ENCODE data around the gene ESYT3. TPM values are rescaled to one million over a fixed set of nuclear protein-coding genes. Genes with fewer than 3 reads are reported as not detected.

ESYT3 gene
- total and polyA plus RNA-seq, 2 of the 8 experiments (the other 6 are each of a cell fraction or from before 2014, with no cell fraction given): 4.4 to 7.3 TPM

DNA sequence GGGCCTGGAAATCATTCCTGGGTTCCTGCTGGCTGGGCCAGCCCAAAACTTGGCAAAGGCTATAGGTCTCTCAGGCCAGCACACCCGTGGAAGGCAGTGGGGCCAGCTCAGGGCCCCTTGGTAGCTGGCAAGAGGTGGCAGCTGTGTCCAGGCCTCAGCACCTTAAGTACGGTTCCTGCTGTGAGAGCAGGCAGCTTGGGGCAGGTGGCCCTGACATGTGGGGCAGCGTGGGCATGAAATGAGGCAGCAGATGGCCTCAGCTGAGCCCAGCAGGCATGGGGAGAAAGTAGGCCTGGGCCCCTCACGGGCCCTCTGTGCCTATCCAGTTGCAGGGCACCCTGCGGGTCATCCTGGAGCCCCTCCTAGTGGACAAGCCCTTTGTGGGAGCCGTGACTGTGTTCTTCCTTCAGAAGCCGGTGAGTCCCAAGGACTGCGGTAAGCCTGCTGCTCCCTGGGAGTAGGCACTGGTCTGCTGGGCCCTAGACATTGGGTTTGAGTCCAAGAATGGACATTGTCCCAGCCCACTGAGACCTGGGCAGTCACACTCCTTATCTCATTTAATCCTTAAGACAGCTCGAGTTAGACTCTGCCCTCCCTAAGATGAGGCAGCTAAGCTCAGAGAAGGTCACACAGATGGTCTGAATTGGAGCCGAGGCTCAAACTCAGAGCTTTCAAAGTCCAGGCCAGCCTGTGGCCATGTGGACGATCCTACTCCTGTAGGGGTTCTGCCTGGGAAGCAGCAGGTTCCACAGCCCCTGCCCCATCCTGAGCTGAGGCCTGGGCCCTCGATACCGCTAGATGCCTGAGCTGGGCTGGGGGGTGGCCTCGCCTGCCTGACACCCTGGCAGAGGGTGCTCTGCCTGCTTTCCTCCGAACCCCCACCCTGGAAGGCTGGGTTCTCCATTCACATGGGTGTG is 25.5 kb downstream of the ESYT3 start:
- H3K4me2 ChIP-seq (ENCODE audit: insufficient read depth in 1 of 2, low read depth in 2 of 2, low read length in 2 of 2): no peak overlapping the region
- no peaks in the 10 kb centered on the region for H3K4me1 ChIP-seq (replicated peaks in 1 of 4; ENCODE audit: control insufficient read depth in 3 of 4, insufficient read depth in 4 of 4, low read length in 3 of 4)
- H3K14ac ChIP-seq (ENCODE audit: insufficient read length): no peak overlapping the region
- H3K36me3 ChIP-seq (ENCODE audit: control insufficient read depth in 2 of 4, insufficient read depth in 4 of 4, low read length in 3 of 4): no peaks in the 10 kb centered on the region; a peak in 1 of 8 replicates
- no peaks in the 10 kb centered on the region for H3K27me3 ChIP-seq (replicated peaks in 1 of 4; ENCODE audit: control insufficient read depth in 3 of 4, extremely low read depth in 1 of 4, insufficient read depth in 3 of 4, low read length in 3 of 4)
- no peak overlapping the region for H2BK5ac ChIP-seq (ENCODE audit: low read depth, low read length)
- H2BK20ac ChIP-seq (ENCODE audit: low read length): no peak overlapping the region
- H3K23ac ChIP-seq (ENCODE audit: insufficient read length): no peak overlapping the region
- H3K4ac ChIP-seq (replicated peaks; ENCODE audit: insufficient read length, low read depth, low read length): no peak overlapping the region
- no peaks in the 10 kb centered on the region for H3K79me1 ChIP-seq (ENCODE audit: low read depth, low read length)
- CTCF ChIA-PET (ENCODE audit: partially characterized antibody): interaction anchor here (0.7 to 3.7 kb wide), 17 partner anchors 9 to 476 kb away, joined by 3 to 21 read pairs (median 4); no protein-coding TSS in a partner anchor
- no peak overlapping the region for H2AFZ ChIP-seq (ENCODE audit: low read length)
- no peak overlapping the region for H3K9ac ChIP-seq (replicated peaks in 1 of 4; ENCODE audit: extremely low read depth in 1 of 4, low read depth in 3 of 4, low read length in 3 of 4)
- no peaks in the 10 kb centered on the region for H3K23me2 ChIP-seq (ENCODE audit: low read depth, low read length)
- DNase-seq (ENCODE audit: low read depth in 1 of 2, low spot score in 2 of 2) (peak in 1 of 2 experiments; percentile 42), FAIRE-seq (no peak)
- H2BK15ac ChIP-seq (ENCODE audit: low read length): no peak overlapping the region
- H3K4me3 ChIP-seq (ENCODE audit: extremely low read depth in 1 of 4, insufficient read depth in 2 of 4, low read depth in 3 of 4, low read length in 4 of 4): no peak overlapping the region
- no peak overlapping the region for H4K5ac ChIP-seq (ENCODE audit: insufficient read length, low read depth, low read length)
- no peak overlapping the region for H2BK120ac ChIP-seq (replicated peaks; ENCODE audit: low read depth, low read length)
- no peak overlapping the region for H2BK12ac ChIP-seq (ENCODE audit: low read depth, low read length)
- H4K20me1 ChIP-seq (replicated peaks in 1 of 2; ENCODE audit: control insufficient read depth in 1 of 2, insufficient read depth in 2 of 2, low read length in 2 of 2): peaks cover 0 to 6% of the 10 kb centered on the region in 2 experiments
- H3K9me3 ChIP-seq (ENCODE audit: insufficient read depth in 2 of 2, low read depth in 1 of 2, low read length in 1 of 2): peaks cover 0 to 3% of the 10 kb centered on the region in 2 experiments; a peak in 2 of 4 replicates
- no peak overlapping the region for H3K18ac ChIP-seq (ENCODE audit: extremely low read depth, low read length)
- no peak overlapping the region for H3K27ac ChIP-seq (ENCODE audit: low read depth, low read length)
- POLR2A ChIA-PET (ENCODE audit: partially characterized antibody): interaction anchor here (1.3 kb wide), 1 partner anchor 11 kb away, joined by 3 read pairs; no protein-coding TSS in a partner anchor
- H3K56ac ChIP-seq (replicated peaks; ENCODE audit: insufficient read length, low read depth, low read length): no peak overlapping the region
- no peak overlapping the region for H4K91ac ChIP-seq (replicated peaks; ENCODE audit: insufficient read length, low read length)
- H3K79me2 ChIP-seq (ENCODE audit: control insufficient read depth in 1 of 2, insufficient read depth in 2 of 2, low read length in 2 of 2): no peaks in the 10 kb centered on the region
- H2AK5ac ChIP-seq (ENCODE audit: low read depth, low read length): no peak overlapping the region
- peak overlapping the region; percentile 77 for H4K8ac ChIP-seq (ENCODE audit: extremely low read depth, insufficient read depth, low read length)
- 91% methylated on average over 15 of the region's 15 CpGs; no CpG with 5 or more reads in 1 of the 2 experiments for WGBS, 2 experiments (ENCODE audit: extremely low coverage in 1 of 2, insufficient coverage in 1 of 2, insufficient read length in 1 of 2, insufficient replicate concordance in 2 of 2, low coverage in 1 of 2, low lambda C conversion rate in 2 of 2, missing lambda C conversion rate in 1 of 2)
- TF ChIP-seq ATF2 (IDR thresholded peaks at IDR 0.05; ENCODE audit: low read length): no peak
- TF ChIP-seq, protein P1, sequence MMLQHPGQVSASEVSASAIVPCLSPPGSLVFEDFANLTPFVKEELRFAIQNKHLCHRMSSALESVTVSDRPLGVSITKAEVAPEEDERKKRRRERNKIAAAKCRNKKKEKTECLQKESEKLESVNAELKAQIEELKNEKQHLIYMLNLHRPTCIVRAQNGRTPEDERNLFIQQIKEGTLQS (IDR thresholded peaks at IDR 0.05; ENCODE audit: insufficient read depth, low read depth, low read length): no peak
- TF ChIP-seq GABPA (IDR thresholded peaks at IDR 0.05; ENCODE audit: borderline replicate concordance, insufficient read depth, low read length): no peak
- TF ChIP-seq POLR2A (IDR thresholded peaks at IDR 0.05; ENCODE audit: control extremely low read depth in 1 of 2, low read depth in 2 of 2, low read length in 2 of 2): no peak
- no peak for TF ChIP-seq TCF12 (IDR thresholded peaks at IDR 0.05; ENCODE audit: low read depth, low read length)
- TF ChIP-seq KDM5A (IDR thresholded peaks at IDR 0.05; ENCODE audit: low read length): no peak
- no peak for TF ChIP-seq NRF1 (IDR thresholded peaks at IDR 0.05; ENCODE audit: low read depth, low read length)
- TF ChIP-seq, protein P2, sequence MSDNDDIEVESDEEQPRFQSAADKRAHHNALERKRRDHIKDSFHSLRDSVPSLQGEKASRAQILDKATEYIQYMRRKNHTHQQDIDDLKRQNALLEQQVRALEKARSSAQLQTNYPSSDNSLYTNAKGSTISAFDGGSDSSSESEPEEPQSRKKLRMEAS (IDR thresholded peaks at IDR 0.05): no peak
- TF ChIP-seq SP4 (IDR thresholded peaks at IDR 0.05; ENCODE audit: low read length): no peak

All from H1 (cell line).